Stimulated activated CD8-positive, alpha-beta memory T cell treated with anti-CD3 and anti-CD28 coated beads, Interleukin-7, amount 100 ng/mL, for 48 hours (primary cell): ENCODE data around the gene NFAM1.

Experiments
- DNase-seq, 2 donors: peaks; one replicate each; pipeline ENCODE4 v3.0.0-alpha.2; 2020; ENCODE audit warnings: low read depth in 1 of 2; ENCODE audit errors: extremely low read depth in 1 of 2

Gene NFAM1

DNA sequence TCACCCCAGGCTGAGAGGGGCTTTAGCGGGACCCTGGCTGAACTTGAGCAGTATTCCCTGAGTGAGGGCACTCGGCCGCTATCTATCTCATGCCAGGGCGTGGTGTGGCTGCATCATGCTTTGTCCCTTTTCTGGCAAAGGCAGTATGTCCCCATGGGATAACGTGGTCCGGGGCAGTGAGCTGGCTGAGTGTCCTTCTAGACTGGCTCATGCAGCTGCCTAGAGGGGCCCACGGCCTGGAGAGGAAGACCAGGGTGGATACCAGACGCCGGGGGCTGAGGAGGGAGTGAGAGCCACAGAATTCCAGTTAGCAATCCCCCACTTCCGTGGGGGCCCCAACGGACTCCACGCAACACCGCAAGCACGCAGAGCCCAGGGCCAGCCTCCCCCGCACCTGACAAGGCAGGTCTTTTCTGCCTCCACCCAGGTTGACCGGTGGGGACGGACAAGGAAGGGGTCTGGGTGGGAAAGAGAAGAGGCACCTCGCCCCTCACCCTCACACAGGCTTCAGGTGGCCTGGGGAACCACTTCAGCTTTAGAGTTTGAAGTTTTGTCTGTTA lies 15.5 kb downstream of the NFAM1 start:
- DNase-seq: no peak

DNA sequence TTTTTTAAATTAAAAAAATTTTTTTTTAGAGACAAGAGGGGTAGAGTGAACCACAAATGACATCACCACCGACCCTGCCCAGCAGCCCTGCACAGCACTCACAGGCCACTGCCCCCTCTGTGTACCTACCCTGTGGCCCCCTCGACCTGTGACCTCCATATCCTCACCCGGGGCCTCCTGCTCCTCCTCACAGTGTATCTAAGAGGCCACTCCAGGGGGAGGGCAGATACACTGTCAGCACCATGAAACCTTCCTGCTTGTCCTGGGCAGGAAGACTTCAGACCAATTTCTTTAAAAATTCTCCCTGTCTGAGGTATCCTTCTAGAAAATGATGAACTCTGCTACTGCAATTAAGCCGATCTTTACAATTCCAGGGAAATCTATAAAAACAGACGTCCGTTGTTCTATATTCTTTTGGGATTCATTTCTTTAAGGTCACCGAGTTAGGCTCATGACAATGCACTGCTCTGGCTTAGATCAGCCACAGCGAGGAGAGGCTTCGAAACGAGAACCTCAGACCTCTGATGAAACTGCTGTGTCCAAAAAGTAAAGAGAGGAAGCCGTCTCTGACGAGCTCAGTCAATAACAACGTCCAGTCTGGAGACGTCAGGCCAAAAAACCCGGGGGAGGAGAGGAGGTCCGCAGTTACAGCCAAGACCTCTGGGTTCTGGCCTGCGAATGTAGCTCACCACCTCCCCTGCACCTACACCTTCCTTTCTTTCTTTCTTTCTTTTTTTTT lies 17.5 kb downstream of the NFAM1 start:
- DNase-seq: no peak

DNA sequence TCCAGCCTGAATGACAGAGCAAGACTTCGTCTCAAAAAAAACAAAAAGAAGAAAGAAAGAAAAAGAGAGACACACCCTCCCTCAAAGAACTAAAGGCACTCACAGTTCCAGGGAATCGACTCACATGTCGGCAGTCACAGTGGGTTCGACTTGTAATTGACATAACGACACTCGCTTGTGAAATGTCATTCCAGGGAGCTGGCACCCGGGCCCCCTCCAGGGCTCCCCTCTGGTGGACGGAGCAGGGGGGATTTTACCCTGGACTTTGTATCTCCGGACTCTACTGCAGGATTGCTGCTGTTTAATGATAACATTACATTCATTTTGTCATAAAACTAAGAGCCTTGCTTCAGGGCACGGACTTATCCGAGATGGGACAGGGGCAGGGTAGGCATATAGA lies 18.2 kb downstream of the NFAM1 start:
- DNase-seq: no peak

DNA sequence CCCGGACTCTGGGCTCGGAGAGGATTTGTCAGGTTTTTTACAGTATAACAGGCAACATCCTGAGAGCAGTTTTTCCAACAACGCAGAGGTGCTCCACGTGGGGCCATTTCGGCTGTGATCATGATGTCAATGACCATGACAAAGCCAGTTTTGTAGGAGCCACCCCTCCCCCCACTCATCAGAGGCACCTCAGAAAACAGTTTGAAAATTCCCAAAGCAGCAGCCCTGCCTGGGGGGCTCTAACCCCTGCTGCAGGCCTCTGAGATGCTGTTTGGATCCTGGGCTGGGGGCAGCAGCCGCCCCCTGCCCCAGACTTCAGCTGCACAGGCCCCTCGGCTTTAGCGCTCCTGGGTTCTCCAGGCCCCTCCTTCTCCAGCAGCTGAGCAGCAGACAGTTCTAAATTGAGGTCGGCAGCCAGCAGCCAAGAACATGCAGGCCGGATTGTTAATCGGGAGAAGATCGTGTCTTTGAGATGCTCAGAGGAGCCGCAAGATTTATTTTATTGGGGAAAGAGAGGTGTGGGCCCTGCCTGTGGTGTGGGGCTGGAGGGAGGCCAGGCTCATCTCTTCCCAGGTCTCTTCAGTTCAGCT lies 19.4 kb downstream of the NFAM1 start:
- DNase-seq: no peak

DNA sequence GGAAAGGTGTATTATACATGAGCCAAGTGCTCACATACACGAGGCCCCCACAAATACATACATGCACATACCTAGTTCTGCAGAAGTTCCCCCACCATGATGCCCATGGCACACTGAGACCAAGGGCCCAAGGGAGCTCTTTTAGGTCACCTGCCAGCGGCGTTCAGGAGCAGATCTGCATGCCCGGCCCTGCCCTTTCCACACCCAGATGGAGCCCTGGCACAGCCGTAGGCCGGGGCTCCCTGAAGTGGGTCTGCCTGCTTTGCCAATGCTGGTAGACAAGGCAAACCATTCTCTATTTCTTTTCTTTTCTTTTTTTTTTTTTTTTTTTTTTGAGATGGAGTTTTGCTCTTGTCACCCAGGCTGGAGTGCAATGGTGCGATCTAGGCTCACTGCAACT lies 21.5 kb downstream of the NFAM1 start:
- no peak for DNase-seq

DNA sequence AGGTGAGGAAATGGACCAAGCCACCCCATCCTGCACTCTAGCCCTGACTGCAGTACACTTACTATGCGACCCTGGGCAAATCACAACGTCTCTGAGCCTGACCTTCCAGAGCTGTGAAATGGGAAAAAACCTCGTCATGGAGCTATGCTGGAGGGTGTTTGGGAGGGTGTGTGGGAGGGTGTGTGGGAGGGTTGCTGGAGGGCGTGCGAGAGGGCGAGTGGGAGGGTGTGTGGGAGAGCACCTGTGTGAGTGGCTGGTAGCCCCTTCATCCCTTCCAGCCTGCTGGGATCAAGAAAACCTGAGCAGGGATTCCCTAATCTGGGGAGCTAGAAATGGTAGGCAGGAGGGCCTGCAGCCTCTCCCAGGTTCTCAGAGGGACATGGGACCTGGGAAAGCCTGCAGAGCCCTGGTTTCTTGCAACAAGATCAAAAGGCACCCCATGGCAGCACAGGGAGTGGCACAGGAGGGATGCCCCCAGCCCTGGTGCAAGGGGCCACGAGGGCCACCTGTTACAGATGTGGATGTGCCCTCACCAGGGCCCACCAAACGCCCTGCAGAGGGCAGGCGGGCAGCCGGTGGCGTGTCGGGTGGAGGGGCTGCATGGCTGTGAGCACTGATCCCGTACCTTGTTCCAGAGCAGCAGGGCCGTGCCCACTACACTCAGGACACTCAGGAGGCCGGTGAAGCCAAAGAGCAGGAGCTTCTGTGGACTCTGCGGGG lies 23.2 kb downstream of the NFAM1 start:
- DNase-seq: no peak

DNA sequence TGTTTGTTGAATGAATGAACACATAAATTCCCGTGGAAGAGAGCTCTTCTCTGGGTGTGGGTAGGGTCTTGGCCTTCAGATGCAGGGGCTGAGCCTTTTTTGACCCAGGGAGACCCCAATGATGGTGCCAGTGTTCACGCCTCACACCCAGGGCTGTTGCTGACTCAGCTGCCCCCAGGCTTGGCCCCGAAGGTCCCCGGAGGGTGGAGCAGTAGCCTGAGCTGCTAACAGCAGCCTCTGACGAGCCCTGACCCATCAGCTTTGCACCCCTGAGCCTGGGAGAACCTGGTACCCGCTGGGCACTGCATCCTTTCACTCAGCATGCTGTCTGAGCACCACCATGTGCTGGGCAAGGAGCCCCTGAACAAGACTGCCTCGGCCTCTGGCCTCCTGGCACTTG lies 23.9 kb downstream of the NFAM1 start:
- no peak for DNase-seq

DNA sequence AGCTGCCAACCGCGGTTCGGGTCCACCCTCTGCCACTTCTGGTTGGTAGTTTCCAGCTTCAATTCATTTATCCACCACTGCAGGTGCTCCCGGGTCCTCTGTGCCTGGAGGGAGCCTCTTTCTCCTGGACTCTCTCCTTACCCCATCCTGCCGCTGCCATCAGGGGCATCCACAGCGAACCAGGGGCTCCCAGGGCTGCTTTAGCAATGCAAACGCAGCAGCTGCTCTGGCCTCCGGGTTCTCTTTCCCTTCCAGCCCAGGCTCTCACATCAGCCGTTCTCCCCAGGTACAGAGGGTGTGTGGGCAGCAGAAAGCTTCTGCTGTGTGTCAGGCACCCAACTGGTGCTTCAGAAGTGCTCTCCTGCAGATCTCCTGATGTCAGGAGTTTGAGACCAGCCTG lies 27.9 kb downstream of the NFAM1 start:
- no peak for DNase-seq

DNA sequence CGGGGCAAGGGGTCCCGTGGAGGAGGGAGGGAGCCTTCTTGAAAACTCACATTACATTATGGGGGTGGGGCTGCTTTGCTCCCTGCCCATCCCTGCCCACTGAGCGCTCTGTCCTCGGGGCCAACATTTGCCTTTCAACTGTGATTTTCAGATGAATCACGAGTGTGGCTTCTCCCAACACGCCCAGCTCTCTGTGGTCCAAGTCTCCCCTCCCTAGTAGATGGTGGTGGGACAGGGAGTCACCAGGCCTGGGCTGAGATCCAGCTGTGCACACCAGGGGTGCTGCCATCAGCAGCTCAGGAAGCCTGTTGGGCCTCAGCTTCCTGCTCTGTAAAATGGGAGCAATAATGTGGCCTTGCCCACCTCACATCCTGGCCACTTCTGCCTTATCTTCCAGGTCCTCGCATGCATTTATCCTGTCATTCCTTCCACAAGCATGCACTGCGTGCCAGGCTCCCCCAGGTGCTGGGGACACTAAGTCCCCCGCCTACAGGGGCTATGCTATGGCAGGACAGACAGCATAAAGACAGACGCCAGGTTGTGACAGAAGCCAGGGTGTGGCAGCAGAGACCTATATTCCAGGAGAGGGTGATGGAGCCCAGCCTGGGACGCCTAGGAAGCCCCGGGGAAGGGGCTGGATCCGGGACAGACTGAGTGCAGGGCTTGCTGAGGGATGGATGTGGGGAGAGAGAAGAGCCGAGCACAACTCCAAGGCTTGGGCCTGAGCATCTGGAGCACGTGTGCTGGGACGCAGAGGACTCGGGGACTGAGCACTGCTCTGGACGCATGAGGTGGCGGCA lies 30.5 kb downstream of the NFAM1 start:
- DNase-seq: no peak

DNA sequence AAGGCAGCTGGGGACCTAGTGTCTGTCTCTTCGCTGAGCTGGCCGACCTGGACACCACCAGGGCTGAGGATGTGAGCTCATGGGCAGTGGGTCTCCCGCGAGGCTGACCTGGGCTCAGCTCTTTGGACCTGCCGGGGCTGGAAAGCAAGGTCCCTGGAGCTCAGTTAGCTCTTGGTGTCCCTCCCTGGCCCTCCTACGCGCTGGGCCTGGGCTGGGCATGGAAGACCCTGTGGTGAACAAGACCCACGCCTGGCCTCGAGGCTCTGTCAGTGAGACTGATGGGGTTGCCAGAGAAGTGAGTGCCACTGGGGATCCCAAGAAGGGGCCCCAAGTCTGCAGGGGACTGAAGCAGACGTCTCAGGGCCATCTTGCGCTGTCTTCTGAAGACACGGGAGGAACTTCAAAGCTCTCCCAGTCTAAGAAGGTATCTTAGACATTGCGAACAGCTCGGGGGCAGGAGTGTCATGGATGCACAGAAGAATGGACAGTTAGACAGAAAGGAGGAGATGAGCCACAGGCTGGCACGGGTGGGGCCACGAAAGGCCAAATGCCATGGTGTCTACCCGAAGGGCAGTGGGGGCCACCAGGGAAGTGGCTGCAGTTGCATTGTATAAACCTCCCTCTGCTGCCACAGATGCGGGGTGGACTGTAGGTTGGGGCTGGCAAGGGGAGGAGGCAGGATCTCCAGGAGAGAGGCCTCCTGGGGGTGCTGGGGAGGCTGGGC lies 31.2 kb downstream of the NFAM1 start:
- no peak for DNase-seq

DNA sequence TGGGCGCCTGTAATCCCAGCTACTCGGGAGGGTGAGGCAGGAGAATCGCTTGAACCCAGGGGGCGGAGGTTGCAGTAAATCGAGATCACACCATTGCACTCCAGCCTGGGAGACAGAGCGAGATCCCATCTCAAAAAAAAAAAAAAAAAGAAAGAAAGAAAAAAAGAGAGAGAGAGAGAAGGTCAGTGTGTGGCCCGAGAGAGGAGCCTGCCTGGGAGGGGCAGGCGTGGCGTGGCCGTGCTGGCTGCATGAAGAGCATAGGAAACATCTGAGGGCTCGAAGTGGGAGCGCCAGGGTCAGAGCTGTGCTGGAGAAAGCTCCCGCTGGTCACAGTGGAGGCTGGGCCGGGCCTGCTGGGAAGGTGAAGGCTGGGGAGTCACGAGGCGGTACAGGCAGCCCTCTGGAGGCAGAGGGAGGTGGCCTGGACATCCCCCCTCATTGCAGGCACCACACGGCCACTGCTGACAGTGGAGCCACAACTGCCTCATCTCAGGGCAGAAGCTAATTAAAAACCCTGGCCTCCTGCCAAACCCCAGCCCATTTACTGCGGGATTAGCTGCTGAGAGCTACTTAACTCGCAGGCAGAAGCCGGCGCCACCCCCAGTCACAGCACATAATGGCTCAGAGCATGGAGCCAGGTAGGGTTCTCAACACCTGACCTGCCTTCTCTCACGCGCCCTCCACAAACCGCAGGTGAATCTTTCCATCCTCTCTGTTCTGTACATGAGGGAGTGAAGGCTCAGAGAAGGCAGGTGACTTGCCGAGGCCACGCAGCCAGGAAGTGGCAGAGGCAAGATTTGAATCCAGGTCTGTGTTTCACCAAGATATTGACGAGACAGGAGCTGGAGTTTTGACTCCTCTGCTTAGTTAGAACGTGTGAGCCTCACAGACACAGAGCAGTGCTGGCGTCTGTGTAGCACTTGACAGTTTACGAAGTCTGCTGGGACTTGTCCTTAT lies 32.6 kb downstream of the NFAM1 start:
- no peak for DNase-seq

DNA sequence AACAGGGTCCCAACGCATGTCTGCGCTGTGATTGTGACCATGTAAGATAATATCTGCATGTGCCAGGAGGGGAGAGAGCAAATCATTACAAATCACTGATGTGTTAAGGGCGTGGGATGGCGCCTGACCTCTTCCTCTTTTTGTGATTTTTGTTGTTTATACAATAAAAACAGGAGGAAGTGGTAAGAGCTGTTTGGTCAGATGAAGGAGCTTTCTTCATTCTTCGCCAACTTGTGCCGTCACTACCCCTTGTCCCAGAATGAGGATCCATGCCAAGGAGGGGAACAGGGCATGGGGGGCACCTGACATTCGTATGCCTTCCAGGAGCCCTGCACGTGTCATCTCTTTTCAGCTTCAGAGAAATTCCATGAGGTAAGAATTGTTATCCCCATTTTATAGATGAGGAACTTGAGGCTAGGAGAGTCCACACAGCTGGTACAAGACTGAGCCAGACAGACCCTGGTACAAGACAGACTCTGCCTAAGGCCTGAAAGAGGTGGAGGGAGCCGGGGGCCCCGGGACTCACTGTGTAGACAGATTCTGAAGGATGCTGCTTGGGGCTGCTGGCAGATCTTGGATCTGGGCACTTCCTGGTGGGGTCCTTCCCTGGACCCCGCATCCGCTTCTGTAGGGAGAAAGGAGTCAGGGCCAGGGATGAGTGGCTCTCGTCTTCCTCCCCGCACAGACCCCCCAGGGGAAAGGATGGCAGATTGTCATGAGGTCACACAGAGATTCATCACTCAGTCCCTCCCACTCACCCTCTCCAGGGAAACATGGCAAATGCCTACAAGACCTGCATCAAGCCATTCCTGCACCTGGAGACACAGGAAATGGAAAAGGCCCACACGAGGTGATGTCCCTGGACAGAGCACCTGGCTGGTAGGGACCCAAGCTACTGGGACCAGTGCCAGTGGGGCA lies 34.6 kb downstream of the NFAM1 start:
- DNase-seq: no peak

DNA sequence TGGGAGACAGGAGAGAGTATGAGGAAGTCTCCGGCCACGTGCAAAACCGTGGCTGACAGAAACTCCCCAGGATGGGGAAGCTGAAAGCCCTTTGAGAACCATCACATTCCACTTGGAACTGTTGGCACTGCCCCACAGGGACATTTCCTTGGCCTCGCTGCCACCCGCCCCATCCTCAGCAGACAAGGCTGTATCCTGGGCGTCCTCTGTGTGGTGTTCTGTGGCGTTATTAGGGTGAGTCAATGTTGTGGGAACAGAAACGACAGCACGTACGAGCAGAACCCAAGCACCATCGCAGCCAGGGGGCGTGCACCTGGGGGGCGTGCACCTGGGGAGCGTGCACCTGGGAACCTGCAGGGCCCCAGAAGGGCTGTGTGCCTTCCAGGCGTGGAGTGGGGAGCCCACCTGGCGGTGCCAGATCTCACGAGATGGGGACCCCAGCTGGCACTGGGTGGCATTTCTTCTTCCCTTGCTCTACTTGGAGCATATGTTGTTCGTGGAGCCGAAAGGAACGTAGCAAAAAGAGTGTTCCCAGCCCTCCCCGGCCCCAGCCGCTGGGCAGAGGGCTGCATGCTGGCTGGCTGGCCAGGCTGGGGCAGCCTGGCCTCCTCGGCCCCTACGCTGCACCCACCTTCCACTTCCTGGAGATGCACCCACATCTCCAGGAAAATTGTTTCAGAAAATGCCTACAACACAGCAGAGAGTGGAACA lies 35.4 kb downstream of the NFAM1 start:
- DNase-seq: no peak

DNA sequence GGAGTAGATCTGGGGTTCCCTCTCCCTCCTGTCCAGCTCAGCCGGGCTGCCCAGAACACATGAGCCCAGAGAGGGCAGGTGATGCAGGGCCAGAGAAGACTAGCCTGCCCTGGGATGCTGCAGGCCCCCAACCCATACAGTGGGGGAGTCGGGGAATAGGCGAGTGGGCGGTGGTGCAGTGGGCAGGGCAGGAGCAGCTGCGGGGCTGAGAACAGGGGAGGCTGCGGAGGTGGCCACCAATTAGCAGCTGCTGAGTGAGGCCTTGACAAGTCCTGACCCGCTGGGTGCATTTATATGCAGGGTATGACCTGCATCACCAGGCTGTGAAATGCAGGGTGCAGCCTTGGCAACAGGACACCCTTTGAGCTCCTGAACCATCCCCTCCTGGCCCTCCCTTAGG lies 43.1 kb downstream of the NFAM1 start:
- DNase-seq: no peak

DNA sequence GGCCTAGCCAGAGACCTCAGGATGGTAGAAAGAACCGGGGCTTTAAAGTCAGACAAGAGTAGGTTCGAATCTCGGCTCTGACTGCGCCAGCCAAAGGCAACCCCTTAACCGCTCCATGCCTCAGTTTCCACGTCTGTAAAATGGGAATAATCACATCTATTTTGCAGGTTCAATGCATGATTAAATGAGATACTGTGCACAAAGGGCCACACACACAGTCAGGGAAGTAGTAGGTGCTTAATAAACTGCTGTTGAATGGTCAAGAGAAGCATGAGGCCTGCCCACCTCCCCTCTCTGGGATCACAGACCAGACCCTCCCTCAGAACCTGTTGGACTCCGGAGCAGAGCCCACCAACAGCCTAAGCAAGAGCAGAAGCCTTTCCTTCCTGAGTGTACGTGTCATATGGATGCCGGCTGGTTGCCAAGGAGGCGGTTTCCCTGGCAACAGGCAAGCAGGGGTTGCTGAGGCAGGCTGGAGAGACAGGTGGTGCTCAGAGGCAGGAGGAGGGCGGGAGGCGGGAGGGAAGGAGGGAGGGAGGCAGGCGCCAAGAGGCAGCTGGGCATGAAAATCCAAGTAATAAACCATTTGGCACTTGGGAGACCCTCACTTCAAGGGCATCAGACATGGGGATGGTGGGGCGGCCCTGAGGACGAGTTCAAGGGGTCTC lies 43.9 kb downstream of the NFAM1 start:
- DNase-seq: no peak

DNA sequence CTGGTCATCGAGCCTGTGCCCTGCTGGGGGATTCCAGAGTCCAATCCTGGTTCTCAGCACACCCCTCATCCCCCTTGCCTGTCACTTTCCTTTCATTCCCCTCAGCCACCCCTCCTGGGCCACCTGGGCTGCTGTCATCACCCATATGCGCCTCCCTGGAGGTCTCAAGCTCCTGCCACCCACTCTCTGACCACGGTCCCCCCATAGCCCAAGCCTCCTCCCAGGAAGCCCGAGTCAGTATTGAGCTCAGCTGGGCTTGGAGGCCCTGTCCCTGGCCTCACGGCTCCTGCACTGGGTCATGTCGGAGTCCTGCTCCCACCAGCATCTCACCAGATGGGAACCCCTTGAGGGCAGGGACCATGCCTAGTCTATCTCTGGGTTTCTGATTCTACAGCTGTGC lies 44.6 kb downstream of the NFAM1 start:
- no peak for DNase-seq

DNA sequence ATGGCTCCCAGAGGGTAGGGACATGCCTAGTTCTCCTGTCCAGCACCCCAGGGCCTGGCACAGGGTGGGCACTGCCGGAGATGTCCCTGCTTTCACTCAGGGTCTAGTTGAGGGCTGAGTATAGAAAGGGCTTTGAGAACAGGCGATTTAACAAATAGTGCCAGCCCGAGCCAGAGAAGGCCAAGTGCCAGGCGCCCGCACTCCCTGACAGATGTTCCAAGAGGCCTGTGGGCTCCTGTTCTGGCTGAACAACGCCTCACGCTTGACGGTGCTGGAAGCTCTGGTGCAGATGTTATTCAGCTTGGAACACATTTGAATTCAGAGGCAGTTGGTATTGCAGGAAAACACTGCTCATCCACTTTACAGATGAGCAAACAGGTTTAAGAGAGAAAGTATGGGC lies 46.5 kb downstream of the NFAM1 start:
- DNase-seq: no peak
